ENCODE data around the gene IMMP2L. TPM values are rescaled to one million over a fixed set of nuclear protein-coding genes. Genes with fewer than 3 reads are reported as not detected.
"Not testable (repeated sequence)": the region's sequence is repeated elsewhere in the genome, so short reads cannot be mapped to it uniquely, and the experiment has no call there.

Gene IMMP2L
- total and polyA plus RNA-seq, 2 of the 8 experiments (the other 6 are each of a cell fraction or from before 2014, with no cell fraction given): 2.3 to 10.1 TPM

- WGBS, 2 experiments (ENCODE audit: extremely low coverage in 1 of 2, insufficient coverage in 1 of 2, insufficient read length in 1 of 2, insufficient replicate concordance in 2 of 2, low coverage in 1 of 2, low lambda C conversion rate in 2 of 2, missing lambda C conversion rate in 1 of 2): 91% methylated on average over 2 of the region's 2 CpGs; no CpG with 5 or more reads in 1 of the 2 experiments
- H3K4me1 ChIP-seq (replicated peaks in 1 of 4; ENCODE audit: control insufficient read depth in 3 of 4, insufficient read depth in 4 of 4, low read length in 3 of 4): no peaks in the 10 kb centered on the region
- H3K9ac ChIP-seq (replicated peaks in 1 of 4; ENCODE audit: extremely low read depth in 1 of 4, low read depth in 3 of 4, low read length in 3 of 4): no peak overlapping the region
- H3K23me2 ChIP-seq (ENCODE audit: low read depth, low read length): no peaks in the 10 kb centered on the region
- no peak for DNase-seq (ENCODE audit: low read depth in 1 of 2, low spot score in 2 of 2)
- no peaks in the 10 kb centered on the region for H3K27me3 ChIP-seq (replicated peaks in 1 of 4; ENCODE audit: control insufficient read depth in 3 of 4, extremely low read depth in 1 of 4, insufficient read depth in 3 of 4, low read length in 3 of 4)
- no peaks in the 10 kb centered on the region for H4K20me1 ChIP-seq (replicated peaks in 1 of 2; ENCODE audit: control insufficient read depth in 1 of 2, insufficient read depth in 2 of 2, low read length in 2 of 2)
- H3K36me3 ChIP-seq (ENCODE audit: control insufficient read depth in 2 of 4, insufficient read depth in 4 of 4, low read length in 3 of 4): no peaks in the 10 kb centered on the region
- POLR2A ChIA-PET (ENCODE audit: partially characterized antibody): no interaction called here
- no peak overlapping the region for H2BK15ac ChIP-seq (ENCODE audit: low read length)
- no peak for FAIRE-seq
- H3K23ac ChIP-seq (ENCODE audit: insufficient read length): no peak overlapping the region
- no peak overlapping the region for H2AFZ ChIP-seq (ENCODE audit: low read length)
- no peak overlapping the region for H4K8ac ChIP-seq (ENCODE audit: extremely low read depth, insufficient read depth, low read length)
- no peak overlapping the region for H3K4me2 ChIP-seq (ENCODE audit: insufficient read depth in 1 of 2, low read depth in 2 of 2, low read length in 2 of 2)
- no peak overlapping the region for H3K14ac ChIP-seq (ENCODE audit: insufficient read length)
- H2BK20ac ChIP-seq (ENCODE audit: low read length): no peak overlapping the region
- no peak overlapping the region for H4K91ac ChIP-seq (replicated peaks; ENCODE audit: insufficient read length, low read length)
- no peaks in the 10 kb centered on the region for H3K79me1 ChIP-seq (ENCODE audit: low read depth, low read length)
- no peak overlapping the region for H2BK5ac ChIP-seq (ENCODE audit: low read depth, low read length)
- no peak overlapping the region for H4K5ac ChIP-seq (ENCODE audit: insufficient read length, low read depth, low read length)
- H2BK12ac ChIP-seq (ENCODE audit: low read depth, low read length): no peak overlapping the region
- CTCF ChIA-PET (ENCODE audit: partially characterized antibody): no interaction called here
- H3K18ac ChIP-seq (ENCODE audit: extremely low read depth, low read length): no peak overlapping the region
- H3K4me3 ChIP-seq (ENCODE audit: extremely low read depth in 1 of 4, insufficient read depth in 2 of 4, low read depth in 3 of 4, low read length in 4 of 4): no peak overlapping the region
- H3K27ac ChIP-seq (ENCODE audit: low read depth, low read length): no peak overlapping the region
- no peaks in the 10 kb centered on the region for H3K9me3 ChIP-seq (ENCODE audit: insufficient read depth in 2 of 2, low read depth in 1 of 2, low read length in 1 of 2)
- no peaks in the 10 kb centered on the region for H3K79me2 ChIP-seq (ENCODE audit: control insufficient read depth in 1 of 2, insufficient read depth in 2 of 2, low read length in 2 of 2)
- TF ChIP-seq ZNF274 (IDR thresholded peaks at IDR 0.05; ENCODE audit: borderline replicate concordance, extremely low read depth, low read length) (peak; percentile 19; the same call in 1 of the 2 replicates), TBP (IDR thresholded peaks at IDR 0.05; ENCODE audit: low read depth, low read length) (no peak)
- H3K4ac ChIP-seq (replicated peaks; ENCODE audit: insufficient read length, low read depth, low read length): no peak overlapping the region
- H2BK120ac ChIP-seq (replicated peaks; ENCODE audit: low read depth, low read length): no peak overlapping the region
- no peak overlapping the region for H3K56ac ChIP-seq (replicated peaks; ENCODE audit: insufficient read length, low read depth, low read length)
- H2AK5ac ChIP-seq (ENCODE audit: low read depth, low read length): no peak overlapping the region
Observed at GRCh38 chr7:111470998-111471397, 91.3 kb downstream of the IMMP2L start.

- H3K14ac ChIP-seq (ENCODE audit: insufficient read length); H4K8ac ChIP-seq (ENCODE audit: extremely low read depth, insufficient read depth, low read length); H3K27ac ChIP-seq (ENCODE audit: low read depth, low read length); FAIRE-seq; H4K5ac ChIP-seq (ENCODE audit: insufficient read length, low read depth, low read length); H3K4me1 ChIP-seq (replicated peaks in 1 of 4; ENCODE audit: control insufficient read depth in 3 of 4, insufficient read depth in 4 of 4, low read length in 3 of 4); H3K9me3 ChIP-seq (ENCODE audit: insufficient read depth in 2 of 2, low read depth in 1 of 2, low read length in 1 of 2); H3K23me2 ChIP-seq (ENCODE audit: low read depth, low read length); H4K20me1 ChIP-seq (replicated peaks in 1 of 2; ENCODE audit: control insufficient read depth in 1 of 2, insufficient read depth in 2 of 2, low read length in 2 of 2); H3K36me3 ChIP-seq (ENCODE audit: control insufficient read depth in 2 of 4, insufficient read depth in 4 of 4, low read length in 3 of 4); H3K79me1 ChIP-seq (ENCODE audit: low read depth, low read length); H2BK20ac ChIP-seq (ENCODE audit: low read length); H2BK120ac ChIP-seq (replicated peaks; ENCODE audit: low read depth, low read length); H3K23ac ChIP-seq (ENCODE audit: insufficient read length); H3K4ac ChIP-seq (replicated peaks; ENCODE audit: insufficient read length, low read depth, low read length); POLR2A ChIA-PET (ENCODE audit: partially characterized antibody); H2AK5ac ChIP-seq (ENCODE audit: low read depth, low read length); H3K27me3 ChIP-seq (replicated peaks in 1 of 4; ENCODE audit: control insufficient read depth in 3 of 4, extremely low read depth in 1 of 4, insufficient read depth in 3 of 4, low read length in 3 of 4); H3K4me3 ChIP-seq (ENCODE audit: extremely low read depth in 1 of 4, insufficient read depth in 2 of 4, low read depth in 3 of 4, low read length in 4 of 4); H3K56ac ChIP-seq (replicated peaks; ENCODE audit: insufficient read length, low read depth, low read length); H2AFZ ChIP-seq (ENCODE audit: low read length); H4K91ac ChIP-seq (replicated peaks; ENCODE audit: insufficient read length, low read length); H2BK15ac ChIP-seq (ENCODE audit: low read length); H3K9ac ChIP-seq (replicated peaks in 1 of 4; ENCODE audit: extremely low read depth in 1 of 4, low read depth in 3 of 4, low read length in 3 of 4); H2BK5ac ChIP-seq (ENCODE audit: low read depth, low read length); H3K4me2 ChIP-seq (ENCODE audit: insufficient read depth in 1 of 2, low read depth in 2 of 2, low read length in 2 of 2); CTCF ChIA-PET (ENCODE audit: partially characterized antibody); H3K79me2 ChIP-seq (ENCODE audit: control insufficient read depth in 1 of 2, insufficient read depth in 2 of 2, low read length in 2 of 2); H2BK12ac ChIP-seq (ENCODE audit: low read depth, low read length); H3K18ac ChIP-seq (ENCODE audit: extremely low read depth, low read length); DNase-seq (ENCODE audit: low read depth in 1 of 2, low spot score in 2 of 2): not testable (repeated sequence)
- 90% methylated on average over 1 of the region's 1 CpG; no CpG with 5 or more reads in 1 of the 2 experiments for WGBS, 2 experiments (ENCODE audit: extremely low coverage in 1 of 2, insufficient coverage in 1 of 2, insufficient read length in 1 of 2, insufficient replicate concordance in 2 of 2, low coverage in 1 of 2, low lambda C conversion rate in 2 of 2, missing lambda C conversion rate in 1 of 2)
Observed at GRCh38 chr7:111469894-111470293, 92.4 kb downstream of the IMMP2L start.

Data from H1 (cell line).